AML-193 (cell line): ENCODE measurements around the gene JARID2.

Source experiments
- DNase-seq, 2 experiments: peaks; one replicate each; lab custom pipeline; 2025; lab: John Stamatoyannopoulos, UW

Gene JARID2

GRCh38 chr6:15493437-15494168 is 247.7 kb downstream of the JARID2 start:
- DNase-seq: no peak

DNA sequence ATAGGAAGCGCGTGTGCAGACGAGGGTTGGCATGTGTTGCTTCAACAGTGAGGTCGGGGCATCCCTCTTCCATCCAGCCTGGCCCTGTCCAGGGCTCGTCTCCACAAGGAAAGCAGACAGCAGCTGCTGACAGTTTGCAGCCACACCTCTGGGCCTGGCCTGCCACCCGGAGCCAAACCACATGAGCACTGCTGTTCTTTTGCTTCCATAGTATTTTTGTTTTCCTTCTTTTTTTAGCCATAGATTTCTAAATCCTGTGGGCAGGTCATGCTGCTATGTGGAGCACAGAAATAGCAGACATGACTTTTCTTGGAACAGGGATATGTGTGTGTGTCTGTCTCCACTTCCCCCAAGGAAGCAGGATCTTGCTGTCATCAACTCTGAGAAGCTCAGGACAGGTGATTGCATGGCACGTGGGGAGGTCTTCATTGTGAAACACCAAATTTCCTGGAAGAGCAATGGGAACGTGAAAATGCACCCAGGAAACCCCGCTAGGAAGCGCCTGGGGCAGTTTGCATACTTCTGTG is 249.6 kb downstream of the JARID2 start:
- no peak for DNase-seq

DNA sequence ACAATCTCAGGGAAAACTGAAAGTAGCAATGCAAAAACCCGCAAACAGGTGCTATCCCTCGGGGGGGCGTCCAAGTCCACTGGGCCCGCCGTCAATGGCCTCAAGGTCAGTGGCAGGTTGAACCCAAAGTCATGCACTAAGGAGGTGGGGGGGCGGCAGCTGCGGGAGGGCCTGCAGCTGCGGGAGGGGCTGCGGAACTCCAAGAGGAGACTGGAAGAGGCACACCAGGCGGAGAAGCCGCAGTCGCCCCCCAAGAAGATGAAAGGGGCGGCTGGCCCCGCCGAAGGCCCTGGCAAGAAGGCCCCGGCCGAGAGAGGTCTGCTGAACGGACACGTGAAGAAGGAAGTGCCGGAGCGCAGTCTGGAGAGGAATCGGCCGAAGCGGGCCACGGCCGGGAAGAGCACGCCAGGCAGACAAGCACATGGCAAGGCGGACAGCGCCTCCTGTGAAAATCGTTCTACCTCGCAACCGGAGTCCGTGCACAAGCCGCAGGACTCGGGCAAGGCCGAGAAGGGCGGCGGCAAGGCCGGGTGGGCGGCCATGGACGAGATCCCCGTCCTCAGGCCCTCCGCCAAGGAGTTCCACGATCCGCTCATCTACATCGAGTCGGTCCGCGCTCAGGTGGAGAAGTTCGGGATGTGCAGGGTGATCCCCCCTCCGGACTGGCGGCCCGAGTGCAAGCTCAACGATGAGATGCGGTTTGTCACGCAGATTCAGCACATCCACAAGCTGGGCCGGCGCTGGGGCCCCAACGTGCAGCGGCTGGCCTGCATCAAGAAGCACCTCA is 250.7 kb downstream of the JARID2 start:
- no peak for DNase-seq

DNA sequence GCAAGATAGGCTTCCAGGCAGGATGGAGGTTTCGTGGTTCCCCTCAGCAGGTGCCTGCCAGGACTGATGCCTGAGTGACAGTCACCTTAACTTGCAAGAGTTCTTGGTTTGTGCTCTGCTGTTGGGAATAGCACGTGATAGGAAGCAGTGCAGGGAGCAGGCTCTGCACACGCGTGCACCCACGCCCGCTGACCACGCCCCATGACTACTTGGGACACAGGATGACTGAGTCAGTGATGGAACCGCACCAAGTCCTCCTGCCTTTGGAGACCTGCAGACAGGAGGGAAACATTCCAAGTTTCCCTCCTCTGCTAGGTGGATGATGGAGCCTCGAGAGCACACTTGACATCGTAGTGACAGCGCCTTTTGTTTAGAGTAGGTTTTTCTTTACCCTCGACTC is 252.8 kb downstream of the JARID2 start:
- no peak for DNase-seq

DNA sequence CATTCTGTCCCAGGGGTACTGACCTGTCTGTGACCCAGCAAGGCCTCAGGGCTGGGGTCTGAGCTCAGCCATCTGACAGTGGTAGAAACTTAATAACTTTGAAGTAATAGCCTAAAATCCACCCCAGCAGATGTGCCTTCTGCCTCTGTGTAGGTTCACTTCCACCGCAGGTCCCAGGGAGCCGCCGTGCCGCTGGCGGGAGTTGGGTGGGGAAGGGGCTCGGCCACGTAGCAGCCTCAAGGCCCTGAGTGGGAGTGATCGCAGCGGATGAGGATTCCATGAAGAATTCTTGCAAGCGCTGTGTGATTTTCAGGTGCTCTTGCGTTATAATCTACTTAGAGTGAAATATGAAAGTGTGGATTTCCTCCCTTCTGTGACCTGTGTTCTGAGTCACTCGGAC is 253.3 kb downstream of the JARID2 start:
- DNase-seq: no peak

GRCh38 chr6:15499591-15499990 is 253.7 kb downstream of the JARID2 start:
- no peak for DNase-seq

GRCh38 chr6:15500078-15500740 is 254.3 kb downstream of the JARID2 start:
- DNase-seq: no peak

GRCh38 chr6:15500901-15501825 is 255.3 kb downstream of the JARID2 start:
- DNase-seq: no peak

- no peak for DNase-seq
Observed at GRCh38 chr6:15501826-15502445, 256.1 kb downstream of the JARID2 start.

DNA sequence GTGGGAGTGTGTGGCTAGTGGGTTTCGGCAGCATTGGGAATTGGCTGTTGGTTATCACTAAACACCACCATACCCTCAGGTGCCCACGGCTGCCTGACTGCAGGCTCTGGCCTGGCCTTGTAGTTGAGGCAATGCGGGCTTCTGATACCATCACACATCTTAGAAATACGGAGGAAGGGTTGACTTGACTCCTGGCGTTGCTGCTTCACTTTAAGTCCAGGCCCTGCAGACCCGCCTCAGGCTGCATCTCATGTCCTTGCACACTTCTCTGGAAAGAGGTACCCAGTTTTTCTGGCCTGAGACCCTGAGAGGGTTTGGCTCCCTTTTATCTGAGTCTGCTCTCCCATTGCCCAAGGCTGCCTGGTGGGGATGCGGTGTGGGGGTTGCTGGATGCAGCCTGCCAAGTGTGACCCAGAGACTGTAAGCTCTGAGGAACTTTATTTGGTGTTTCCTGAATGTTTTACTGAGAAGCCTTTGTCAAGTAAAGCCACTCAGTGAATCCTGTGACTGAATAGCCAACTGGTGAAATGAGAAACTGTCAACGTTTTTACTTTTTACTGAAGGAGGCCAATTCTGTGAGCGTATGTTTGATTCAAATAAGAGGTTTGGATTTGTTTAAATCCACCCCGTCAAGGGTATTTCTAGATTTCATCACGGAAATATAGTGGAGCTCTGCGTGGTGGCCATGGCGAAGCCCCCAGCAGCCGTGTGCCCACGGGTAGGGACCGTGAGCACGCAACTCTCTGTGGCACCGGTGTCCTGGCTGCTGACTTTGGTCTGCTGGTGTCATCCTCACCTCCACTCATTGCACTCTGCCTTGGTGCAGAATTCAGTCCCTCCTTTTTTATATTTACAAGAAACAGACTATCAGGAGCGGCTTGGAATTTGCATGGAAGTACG is 256.8 kb downstream of the JARID2 start:
- DNase-seq: no peak

DNA sequence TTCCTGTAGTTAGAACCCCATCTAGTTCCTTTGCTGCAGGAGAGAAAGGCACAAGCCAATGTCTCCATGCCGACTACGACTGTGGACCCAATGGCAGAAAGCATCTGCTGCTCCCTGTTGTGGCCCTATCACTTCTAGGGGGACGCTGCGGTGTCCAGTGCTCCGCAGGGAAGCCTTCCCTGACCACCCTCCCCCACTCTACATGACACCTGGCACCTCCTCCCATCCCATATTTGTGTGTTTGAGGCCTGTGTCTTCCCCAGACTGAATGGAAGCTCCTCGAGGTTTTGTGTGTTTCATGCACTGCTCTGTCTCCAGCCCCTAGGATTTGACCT is 257.4 kb downstream of the JARID2 start:
- DNase-seq: no peak

- no peak for DNase-seq
Observed at GRCh38 chr6:15504040-15504495, 258.2 kb downstream of the JARID2 start.

DNA sequence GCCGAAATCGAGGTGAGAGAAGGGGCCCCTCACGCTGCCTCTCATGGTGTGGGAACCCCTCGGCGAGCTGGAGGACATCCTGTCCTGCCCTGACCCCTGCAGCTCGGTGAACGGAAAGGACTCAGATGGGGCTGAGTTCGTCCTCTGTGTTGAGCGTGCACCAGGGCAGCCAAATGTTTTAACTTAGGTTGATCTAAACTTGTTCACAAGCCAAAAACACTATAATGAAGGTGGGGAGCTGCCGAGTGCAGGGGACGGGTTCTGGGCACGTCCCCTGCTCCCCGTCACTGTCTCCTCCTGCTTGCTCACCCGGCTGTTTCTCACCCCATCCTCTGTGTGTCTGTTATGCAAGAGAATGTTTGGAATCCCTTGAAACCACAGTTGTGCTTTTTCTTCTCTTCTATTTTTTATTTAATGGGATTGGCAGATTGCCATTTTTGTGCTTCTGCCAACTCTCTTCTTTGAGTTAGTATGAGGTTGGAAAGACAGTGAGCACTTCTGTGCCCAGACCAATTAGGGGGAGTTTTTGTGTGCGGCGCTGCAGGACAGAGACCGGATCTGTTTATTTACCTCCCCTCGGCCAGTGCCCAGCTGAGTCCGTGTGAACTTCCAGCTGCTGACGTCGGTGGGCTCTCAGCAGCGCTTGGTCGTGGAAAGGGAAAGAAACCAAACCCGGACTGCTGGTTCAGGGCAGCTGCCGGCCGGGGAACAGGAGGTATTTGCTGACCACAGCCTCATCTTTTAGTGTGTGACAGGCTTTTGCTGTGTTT is 258.9 kb downstream of the JARID2 start:
- DNase-seq: no peak

DNA sequence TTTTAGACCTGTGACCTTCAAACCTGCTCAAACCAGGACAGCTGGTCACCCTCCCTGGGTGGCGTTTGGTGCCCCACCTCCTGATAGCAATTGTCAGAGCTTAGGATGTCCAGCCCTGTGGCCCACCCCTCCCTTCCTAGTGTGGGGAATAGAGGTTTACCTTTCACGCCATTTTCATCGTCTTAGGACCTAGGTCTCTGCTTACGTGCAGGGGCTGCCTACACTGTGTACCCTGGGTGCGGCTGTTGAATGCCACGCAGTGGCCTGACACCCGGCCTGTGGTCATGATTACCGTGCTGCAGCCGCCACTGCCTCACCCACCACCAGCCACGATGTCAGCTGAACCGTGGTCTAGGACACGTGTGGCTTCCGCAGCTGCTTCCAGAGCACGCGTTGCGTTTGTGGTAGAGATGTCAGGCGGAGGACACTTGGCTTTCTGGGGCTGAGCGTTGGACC is 259.6 kb downstream of the JARID2 start:
- no peak for DNase-seq

DNA sequence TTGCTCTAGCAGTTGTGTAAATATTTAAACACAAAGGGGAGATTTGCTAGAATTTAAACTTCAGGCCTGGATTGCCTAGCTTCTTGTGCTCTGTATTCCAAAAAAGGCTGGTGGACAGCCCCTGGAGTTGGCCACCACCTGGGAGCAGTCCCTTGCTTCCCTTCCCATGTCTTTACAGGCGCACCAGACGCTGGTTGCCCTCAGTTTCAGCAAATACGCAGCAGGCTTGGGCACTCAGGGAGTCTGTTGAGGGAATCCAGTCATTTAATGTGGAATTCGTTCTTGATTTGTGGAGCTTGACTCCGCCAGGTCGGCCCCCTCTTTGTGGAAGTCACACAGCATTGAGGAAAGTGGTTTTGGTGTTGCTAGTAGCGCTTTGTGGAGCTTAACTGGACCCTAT is 260.2 kb downstream of the JARID2 start:
- DNase-seq: no peak

DNA sequence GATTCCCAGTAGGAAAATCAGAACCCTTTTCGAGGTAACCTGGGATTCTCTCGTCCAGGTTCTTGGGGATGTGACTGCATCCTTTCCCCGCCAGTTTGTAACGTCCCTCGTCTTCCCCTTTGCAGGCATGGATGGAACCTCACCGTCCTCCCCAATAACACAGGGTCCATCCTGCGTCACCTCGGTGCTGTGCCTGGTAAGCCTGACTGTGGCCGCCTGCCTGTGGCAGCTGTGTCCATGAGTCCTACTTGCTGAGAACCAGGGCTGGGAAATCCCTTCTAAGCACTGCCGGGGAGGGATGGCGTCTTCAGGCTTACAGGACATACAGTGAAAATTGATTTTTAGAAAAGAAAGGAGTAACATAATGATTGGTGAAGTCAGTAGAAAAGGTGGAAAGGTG is 261.4 kb downstream of the JARID2 start:
- no peak for DNase-seq

- no peak for DNase-seq
Observed at GRCh38 chr6:15507746-15508145, 261.9 kb downstream of the JARID2 start.

DNA sequence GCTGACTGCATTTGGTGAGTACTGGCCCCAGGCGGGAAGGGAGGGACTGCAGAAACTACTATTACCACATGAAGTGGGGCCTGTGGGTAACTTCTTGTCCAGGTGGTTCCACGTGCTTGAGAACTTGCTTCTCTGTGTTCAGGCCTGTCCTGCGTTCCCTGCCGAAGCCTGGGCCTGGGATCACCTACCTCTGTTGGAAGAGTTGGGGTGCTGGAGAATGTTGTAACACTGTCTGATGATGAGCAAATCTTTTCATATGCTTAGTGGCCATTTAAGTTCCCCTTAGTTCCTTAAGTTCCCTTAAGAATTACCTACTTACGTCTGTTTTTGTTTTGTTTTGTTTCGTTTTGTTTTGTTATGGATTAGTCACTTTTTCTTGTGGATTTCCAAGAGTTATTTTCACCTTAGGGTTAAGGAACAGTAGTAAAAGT is 262.6 kb downstream of the JARID2 start:
- DNase-seq: no peak

- no peak for DNase-seq
Observed at GRCh38 chr6:15508931-15509330, 263.1 kb downstream of the JARID2 start.
